ENCODE results near the gene GDI2. TPM values are rescaled to one million over a fixed set of nuclear protein-coding genes. Genes with fewer than 3 reads are reported as not detected.
"Not testable (repeated sequence)": the region's sequence is repeated elsewhere in the genome, so short reads cannot be mapped to it uniquely, and the experiment has no call there.

The GDI2 gene
- 100 to 1,000 TPM; 187 to 194 TPM for total RNA-seq

- DNase-seq (peak; percentile 98), ATAC-seq (ENCODE audit: low read depth) (peak; percentile 90)
- Mint-ChIP-seq H3K4me3 (peak within 1 kb of the TSS; percentile 94), H3K36me3 (peaks cover 10% of the 10 kb centered on the region), H3K4me1 (peaks cover 52% of the 10 kb centered on the region), H3K27ac (peak within 1 kb of the TSS; percentile 96), H3K9me3 (no peaks in the 10 kb centered on the region), H3K27me3 (no peaks in the 10 kb centered on the region)
- POLR2A ChIA-PET = interaction anchor here (0.6 to 2.6 kb wide), 26 partner anchors 8 to 278 kb away, joined by 3 to 17 read pairs (median 5); partner anchors contain the start of genes ANKRD16, FBH1, IL15RA and TASOR2
Measured at GRCh38 chr10:5813341-5814109, at the start of gene GDI2. Gene GDI2, minus strand, starts transcription at chr10:5813434. Its CDS starts 176 bp downstream, at chr10:5813258.

DNA sequence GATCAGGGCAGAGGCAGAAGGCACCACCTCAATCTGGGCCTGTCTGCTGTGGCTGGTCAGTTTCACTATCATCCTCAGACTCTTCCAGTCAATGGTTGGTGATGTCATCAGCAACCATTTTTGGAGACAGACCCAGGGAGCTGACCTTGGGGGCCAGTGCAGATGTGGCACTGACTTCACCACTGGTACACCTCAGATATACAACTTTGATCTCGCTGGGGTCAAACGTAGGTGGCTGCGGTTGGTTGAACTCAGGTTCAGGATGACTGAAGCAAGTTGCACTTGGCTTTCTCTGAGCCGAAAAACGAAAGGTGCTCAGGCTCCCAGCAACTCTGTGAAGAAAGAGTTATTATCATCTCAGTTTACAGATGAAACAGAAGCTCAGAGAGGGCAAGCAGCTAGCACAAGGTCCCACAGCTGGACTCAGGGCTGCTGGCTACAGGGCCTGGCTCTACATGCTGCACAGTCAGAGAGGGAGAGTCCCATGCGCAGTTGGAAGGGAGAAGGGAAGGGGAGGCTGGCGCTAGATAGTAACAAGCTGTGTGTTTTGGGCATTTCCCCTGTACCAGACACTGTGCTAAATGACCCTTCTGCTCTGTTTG is 49.2 kb upstream of the GDI2 start:
- ATAC-seq (ENCODE audit: low read depth) (no peak), DNase-seq (no peak)
- H3K27me3 Mint-ChIP-seq = no peaks in the 10 kb centered on the region
- POLR2A ChIA-PET = no interaction called here
- H3K36me3 Mint-ChIP-seq = no peaks in the 10 kb centered on the region
- H3K9me3 Mint-ChIP-seq = no peaks in the 10 kb centered on the region
- no peak overlapping the region for H3K4me3 Mint-ChIP-seq
- H3K4me1 Mint-ChIP-seq = peaks cover 5% of the 10 kb centered on the region
- no peak overlapping the region for H3K27ac Mint-ChIP-seq

DNA sequence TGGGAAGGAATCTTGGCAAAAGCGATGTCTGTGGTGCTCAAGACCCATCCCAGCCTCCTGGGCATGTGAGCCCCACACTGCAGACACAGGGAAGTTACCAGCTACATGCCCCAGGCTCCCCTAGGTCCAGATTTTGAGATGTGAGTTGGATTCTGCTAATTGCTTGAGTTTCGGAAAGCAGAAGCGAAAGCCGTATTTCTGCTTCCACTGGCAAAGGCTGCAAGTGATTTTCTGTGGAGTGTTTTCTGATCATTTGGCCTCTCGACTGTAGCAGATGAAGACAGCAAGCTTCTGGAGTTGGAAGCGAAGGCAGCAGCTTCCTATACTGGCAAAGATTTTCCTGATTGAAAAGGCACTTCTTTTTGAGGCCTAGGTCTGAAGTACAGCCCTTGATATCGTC is 46.8 kb upstream of the GDI2 start:
- POLR2A ChIA-PET = no interaction called here
- Mint-ChIP-seq H3K36me3 (no peaks in the 10 kb centered on the region), H3K27me3 (no peaks in the 10 kb centered on the region), H3K9me3 (no peaks in the 10 kb centered on the region), H3K4me1 (peaks cover 2% of the 10 kb centered on the region), H3K27ac (no peak overlapping the region), H3K4me3 (no peak overlapping the region)
- DNase-seq (no peak), ATAC-seq (ENCODE audit: low read depth) (no peak)

- DNase-seq (no peak), ATAC-seq (ENCODE audit: low read depth) (no peak)
- H3K9me3 Mint-ChIP-seq = no peaks in the 10 kb centered on the region
- POLR2A ChIA-PET = no interaction called here
- no peak overlapping the region for H3K4me3 Mint-ChIP-seq
- peaks cover 2% of the 10 kb centered on the region for H3K4me1 Mint-ChIP-seq
- H3K36me3 Mint-ChIP-seq = no peaks in the 10 kb centered on the region
- H3K27ac Mint-ChIP-seq = no peak overlapping the region
- H3K27me3 Mint-ChIP-seq = no peaks in the 10 kb centered on the region
Measured at GRCh38 chr10:5858811-5859210, 45.6 kb upstream of the GDI2 start.

DNA sequence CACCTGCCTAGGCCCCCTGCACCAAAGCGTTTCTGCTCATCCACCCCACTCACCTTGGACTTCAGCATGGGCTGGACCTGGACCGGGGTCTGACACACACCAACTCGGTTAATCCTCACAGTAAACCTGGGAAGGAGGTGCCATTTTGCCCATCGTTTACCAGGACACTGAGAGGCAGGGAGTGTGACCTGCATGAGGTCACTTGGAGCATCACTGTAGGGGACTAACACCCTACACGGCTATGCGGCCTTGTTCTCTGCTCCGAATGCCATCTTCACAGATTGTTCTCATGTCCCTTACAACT is 43.4 kb upstream of the GDI2 start:
- Mint-ChIP-seq H3K27me3 (no peaks in the 10 kb centered on the region), H3K4me1 (peaks cover 2% of the 10 kb centered on the region), H3K9me3 (no peaks in the 10 kb centered on the region), H3K4me3 (no peak overlapping the region), H3K27ac (no peak overlapping the region), H3K36me3 (no peaks in the 10 kb centered on the region)
- no peak for ATAC-seq (ENCODE audit: low read depth)
- DNase-seq = no peak
- POLR2A ChIA-PET = no interaction called here

- no peak for DNase-seq
- no peak for ATAC-seq (ENCODE audit: low read depth)
- Mint-ChIP-seq H3K4me1 (peaks cover 2% of the 10 kb centered on the region), H3K27ac (no peak overlapping the region), H3K9me3 (no peaks in the 10 kb centered on the region), H3K4me3 (no peak overlapping the region), H3K36me3 (no peaks in the 10 kb centered on the region), H3K27me3 (no peaks in the 10 kb centered on the region)
- POLR2A ChIA-PET = no interaction called here
Measured at GRCh38 chr10:5855979-5856700, 42.9 kb upstream of the GDI2 start.

DNA sequence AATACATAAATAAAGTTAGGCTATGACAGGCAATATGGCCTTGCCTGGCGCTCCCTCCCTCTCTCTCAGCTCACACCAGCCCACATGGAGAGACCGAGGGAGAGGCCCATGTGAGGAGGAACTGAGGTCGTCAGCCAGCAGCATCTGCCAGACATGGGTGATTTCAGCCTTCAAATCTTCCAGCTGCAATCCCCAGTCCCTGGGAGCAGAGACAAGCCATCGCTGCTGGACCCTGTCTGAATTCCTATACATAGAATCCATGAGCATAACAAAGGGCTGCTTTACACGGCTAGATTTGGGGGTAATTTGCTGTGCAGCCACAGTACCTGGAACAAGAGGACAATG is 40.9 kb upstream of the GDI2 start:
- POLR2A ChIA-PET = interaction anchor here (0.6 kb wide), 1 partner anchor 29 kb away, joined by 3 read pairs; no protein-coding TSS in a partner anchor
- H3K36me3 Mint-ChIP-seq = no peaks in the 10 kb centered on the region
- H3K4me3 Mint-ChIP-seq = no peak overlapping the region
- H3K27me3 Mint-ChIP-seq = no peaks in the 10 kb centered on the region
- DNase-seq (no peak), ATAC-seq (ENCODE audit: low read depth) (no peak)
- H3K4me1 Mint-ChIP-seq = peaks cover 2% of the 10 kb centered on the region
- no peaks in the 10 kb centered on the region for H3K9me3 Mint-ChIP-seq
- H3K27ac Mint-ChIP-seq = no peak overlapping the region

GRCh38 chr10:5846667-5847066 is 33.4 kb upstream of the GDI2 start:
- H3K4me3 Mint-ChIP-seq; H3K27ac Mint-ChIP-seq; ATAC-seq (ENCODE audit: low read depth); H3K4me1 Mint-ChIP-seq; H3K36me3 Mint-ChIP-seq; H3K9me3 Mint-ChIP-seq; DNase-seq; H3K27me3 Mint-ChIP-seq: not testable (repeated sequence)
- POLR2A ChIA-PET = interaction anchor here (0.5 kb wide), 1 partner anchor 29 kb away, joined by 10 read pairs; no protein-coding TSS in a partner anchor

- Mint-ChIP-seq H3K36me3 (no peaks in the 10 kb centered on the region), H3K9me3 (no peaks in the 10 kb centered on the region), H3K4me1 (peaks cover 8% of the 10 kb centered on the region), H3K27me3 (no peaks in the 10 kb centered on the region), H3K27ac (no peak overlapping the region), H3K4me3 (no peak overlapping the region)
- no peak for ATAC-seq (ENCODE audit: low read depth)
- DNase-seq = no peak
- POLR2A ChIA-PET = interaction anchor here (0.5 to 0.6 kb wide), 2 partner anchors 8 to 31 kb away, joined by 3 read pairs; partner anchors contain the start of gene GDI2
Measured at GRCh38 chr10:5844345-5845055, 31.3 kb upstream of the GDI2 start.

DNA sequence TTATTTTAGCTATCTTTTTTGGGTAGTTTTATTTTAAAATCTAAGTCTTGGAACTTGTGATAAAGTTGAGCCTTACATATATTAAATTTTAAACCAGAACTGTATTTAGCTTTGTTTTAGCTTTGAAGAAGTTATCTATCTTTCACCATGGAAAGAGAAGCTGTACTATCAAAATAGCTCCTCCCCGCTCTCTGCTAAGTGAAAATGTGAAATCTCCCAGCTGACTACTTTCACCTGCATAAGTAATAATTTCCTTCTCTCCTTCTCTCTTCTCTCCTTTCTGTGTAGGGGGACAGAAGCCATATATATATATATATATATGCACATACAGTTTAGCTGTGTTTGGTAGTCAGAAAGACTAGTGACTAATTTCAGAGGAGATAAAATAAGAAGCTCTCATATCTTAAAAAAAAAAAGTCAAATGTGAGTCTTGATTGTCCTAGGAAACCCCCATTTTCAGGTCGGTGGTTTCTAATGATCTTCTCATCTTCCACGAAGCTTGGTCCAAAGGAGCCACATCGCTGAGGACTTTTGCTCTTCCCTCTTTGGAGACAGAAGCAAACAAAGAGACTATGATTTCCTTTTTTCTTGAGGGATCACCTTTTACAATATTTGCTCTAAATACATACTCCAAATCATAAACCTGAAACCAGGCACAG is 30.6 kb upstream of the GDI2 start:
- ATAC-seq (ENCODE audit: low read depth) (no peak), DNase-seq (no peak)
- Mint-ChIP-seq H3K27ac (no peak overlapping the region), H3K27me3 (no peaks in the 10 kb centered on the region), H3K9me3 (no peaks in the 10 kb centered on the region), H3K4me1 (peaks cover 8% of the 10 kb centered on the region), H3K36me3 (no peaks in the 10 kb centered on the region), H3K4me3 (no peak overlapping the region)
- POLR2A ChIA-PET = interaction anchor here (0.6 kb wide), 1 partner anchor 9 kb away, joined by 3 read pairs; no protein-coding TSS in a partner anchor

- Mint-ChIP-seq H3K27me3 (peaks cover 6% of the 10 kb centered on the region), H3K27ac (no peak overlapping the region), H3K4me3 (no peak overlapping the region), H3K36me3 (no peaks in the 10 kb centered on the region), H3K4me1 (peaks cover 8% of the 10 kb centered on the region), H3K9me3 (no peaks in the 10 kb centered on the region)
- POLR2A ChIA-PET = no interaction called here
- ATAC-seq (ENCODE audit: low read depth) (no peak), DNase-seq (no peak)
Measured at GRCh38 chr10:5841965-5842364, 28.7 kb upstream of the GDI2 start.

GRCh38 chr10:5840314-5841307 is 27.4 kb upstream of the GDI2 start:
- POLR2A ChIA-PET = no interaction called here
- ATAC-seq (ENCODE audit: low read depth) = no peak
- Mint-ChIP-seq H3K36me3 (no peaks in the 10 kb centered on the region), H3K27me3 (peaks cover 6% of the 10 kb centered on the region), H3K9me3 (no peaks in the 10 kb centered on the region), H3K27ac (no peak overlapping the region), H3K4me1 (peaks cover 2% of the 10 kb centered on the region), H3K4me3 (no peak overlapping the region)
- no peak for DNase-seq

All from activated naive CD8-positive, alpha-beta T cell treated with anti-CD3 and anti-CD28 coated beads, Interleukin-2, amount 10 ng/mL, durations not matched to agents 7 days and 5 days (primary cell).